Vagina (tissue), 2 donors: ENCODE data around the gene PCP4L1. TPM values are rescaled to one million over a fixed set of nuclear protein-coding genes. Genes with fewer than 3 reads are reported as not detected.

ENCODE experiments used
- microRNA-seq: library from miRNA; unstranded; fragments of <30 nt; microRNA quantifications from one replicate; pipeline ENCODE4, GENCODE V29; 2017; ENCODE audit warnings: borderline number of aligned reads, borderline replicate concordance
- total RNA-seq: library from RNA; depleted of rRNA; stranded (reverse); fragments of >200 nt; gene quantifications from one replicate; pipeline ENCODE4 v1.2.3, GENCODE V29; 2016

Gene PCP4L1
- total RNA-seq, 1 donor from 2014 or later = 3.7 TPM

Small RNA genes within 50 kb of the gene (microRNA-seq; reads per million reads assigned to microRNA genes)
- gene MIR5187 = not detected

Other genes starting within 250 kb of the PCP4L1 start
- gene F11R, start 237.6 kb upstream of the PCP4L1 start, total RNA-seq = 178 TPM
- 44.7 TPM for gene TSTD1, start 219.8 kb upstream of the PCP4L1 start, total RNA-seq
- gene USF1, start 212.8 kb upstream of the PCP4L1 start, total RNA-seq = 39.0 TPM
- gene ARHGAP30, start 188.9 kb upstream of the PCP4L1 start, total RNA-seq = 14.5 TPM
- 42.7 TPM for gene NECTIN4, start 169.2 kb upstream of the PCP4L1 start, total RNA-seq
- gene KLHDC9, start 160.4 kb upstream of the PCP4L1 start, total RNA-seq = 9.3 TPM
- gene PFDN2, start 140.7 kb upstream of the PCP4L1 start, total RNA-seq = 47.1 TPM
- gene NIT1, start 140.6 kb upstream of the PCP4L1 start, total RNA-seq = 31.7 TPM
- gene DEDD, start 126.1 kb upstream of the PCP4L1 start, total RNA-seq = 42.0 TPM
- gene UFC1, start 104.8 kb upstream of the PCP4L1 start, total RNA-seq = 61.1 TPM
- 19.4 TPM for gene USP21, start 99.2 kb upstream of the PCP4L1 start, total RNA-seq
- gene PPOX, start 92.3 kb upstream of the PCP4L1 start, total RNA-seq = 16.7 TPM
- 16.2 TPM for gene B4GALT3, start 81.2 kb upstream of the PCP4L1 start, total RNA-seq
- 78.3 TPM for gene ADAMTS4, start 59.7 kb upstream of the PCP4L1 start, total RNA-seq
- 104 TPM for gene NDUFS2, start 56.4 kb upstream of the PCP4L1 start, total RNA-seq
- gene FCER1G, start 43.5 kb upstream of the PCP4L1 start, total RNA-seq = 64.8 TPM
- gene APOA2, start 35.1 kb upstream of the PCP4L1 start, total RNA-seq = not detected
- 15.0 TPM for gene TOMM40L, start 32.7 kb upstream of the PCP4L1 start, total RNA-seq
- gene NR1I3, start 20.5 kb upstream of the PCP4L1 start, total RNA-seq = not detected
- gene MPZ, start 51.2 kb downstream of the PCP4L1 start, total RNA-seq = 3.7 TPM
- 44.9 TPM for gene SDHC, start 55.6 kb downstream of the PCP4L1 start, total RNA-seq
- not detected for gene CFAP126, start 109.1 kb downstream of the PCP4L1 start, total RNA-seq
- gene FCGR2A, start 246.7 kb downstream of the PCP4L1 start, total RNA-seq = 26.3 TPM